GM19328 (cell line): ENCODE results near the gene GCDH.

Experiments used
- ATAC-seq: cut with Tn5 transposase; IDR thresholded peaks from one replicate; pipeline ENCODE4 v1.9.1; 2021; ENCODE audit warnings: mild to moderate bottlenecking, moderate library complexity; ENCODE audit not compliant: unreplicated experiment

GCDH gene

GRCh38 chr19:12938779-12939601 is 48.0 kb downstream of the GCDH start:
- ATAC-seq: no peak

- ATAC-seq: no peak
Measured at GRCh38 chr19:12939975-12940423, 49.0 kb downstream of the GCDH start.

GRCh38 chr19:12940897-12941296 is 49.9 kb downstream of the GCDH start:
- no peak for ATAC-seq

GRCh38 chr19:12943437-12944044 is 52.6 kb downstream of the GCDH start:
- no peak for ATAC-seq

GRCh38 chr19:12944104-12944674 is 53.2 kb downstream of the GCDH start:
- ATAC-seq: no peak

GRCh38 chr19:12945479-12946091 is 54.6 kb downstream of the GCDH start, which contains the start of gene RAD23A:
TSS of gene RAD23A (plus strand) at chr19:12945862. CDS start at chr19:12945949, 87 bp downstream.
- ATAC-seq: peak; percentile 59

GRCh38 chr19:12946092-12946721 is 55.2 kb downstream of the GCDH start:
- ATAC-seq: peak; percentile 27

GRCh38 chr19:12946731-12947496 is 56.0 kb downstream of the GCDH start:
- ATAC-seq: no peak

- no peak for ATAC-seq
Measured at GRCh38 chr19:12947702-12948611, 57.0 kb downstream of the GCDH start.

- no peak for ATAC-seq
Measured at GRCh38 chr19:12948612-12949362, 57.8 kb downstream of the GCDH start.
